HEK293T (cell line): ENCODE results near the gene DOK1.

Experiments used
- ARNT ChIP-seq: fragments of 450-650 bp; IDR thresholded peaks from 2 replicates; pipeline ENCODE4 v1.6.1; 2017; ENCODE audit warnings: mild to moderate bottlenecking
- BHLHE40 ChIP-seq: fragments of 450-650 bp; IDR thresholded peaks from 2 replicates; pipeline ENCODE4 v1.6.1; 2016; ENCODE audit warnings: mild to moderate bottlenecking, moderate library complexity, borderline replicate concordance
- FOXA1 ChIP-seq: fragments of 450-650 bp; IDR thresholded peaks from 2 replicates; pipeline ENCODE4 v1.6.1; 2016; ENCODE audit warnings: mild to moderate bottlenecking
- FOXK2 ChIP-seq: fragments of 450-650 bp; IDR thresholded peaks from 2 replicates; pipeline ENCODE4 v1.6.1; 2016; ENCODE audit warnings: mild to moderate bottlenecking
- FOXM1 ChIP-seq: fragments of 450-650 bp; IDR thresholded peaks from 2 replicates; pipeline ENCODE4 v1.6.1; 2017; ENCODE audit warnings: mild to moderate bottlenecking, borderline replicate concordance
- HDGF ChIP-seq: fragments of 450-650 bp; IDR thresholded peaks from 2 replicates; pipeline ENCODE4 v1.6.1; 2017; ENCODE audit warnings: antibody characterized with exemption, borderline replicate concordance
- L3MBTL2 ChIP-seq: fragments of 450-650 bp; conservative IDR thresholded peaks from 2 replicates; pipeline ENCODE4 v1.6.1; 2016; ENCODE audit warnings: mild to moderate bottlenecking
- LEF1 ChIP-seq: fragments of 450-650 bp; IDR thresholded peaks from 2 replicates; pipeline ENCODE4 v1.6.1; 2017; ENCODE audit warnings: mild to moderate bottlenecking, borderline replicate concordance
- NFRKB ChIP-seq: fragments of 450-650 bp; IDR thresholded peaks from 2 replicates; pipeline ENCODE4 v1.6.1; 2016; ENCODE audit warnings: mild to moderate bottlenecking, moderate library complexity
- SP1 ChIP-seq: fragments of 450-650 bp; IDR thresholded peaks from 2 replicates; pipeline ENCODE4 v1.6.1; 2017
- SUZ12 ChIP-seq: fragments of 450-650 bp; IDR thresholded peaks from 2 replicates; pipeline ENCODE4 v1.6.1; 2016; ENCODE audit warnings: mild to moderate bottlenecking
- ZNF384 ChIP-seq: fragments of 450-650 bp; IDR thresholded peaks from 2 replicates; pipeline ENCODE4 v1.6.1; 2016

DNA sequence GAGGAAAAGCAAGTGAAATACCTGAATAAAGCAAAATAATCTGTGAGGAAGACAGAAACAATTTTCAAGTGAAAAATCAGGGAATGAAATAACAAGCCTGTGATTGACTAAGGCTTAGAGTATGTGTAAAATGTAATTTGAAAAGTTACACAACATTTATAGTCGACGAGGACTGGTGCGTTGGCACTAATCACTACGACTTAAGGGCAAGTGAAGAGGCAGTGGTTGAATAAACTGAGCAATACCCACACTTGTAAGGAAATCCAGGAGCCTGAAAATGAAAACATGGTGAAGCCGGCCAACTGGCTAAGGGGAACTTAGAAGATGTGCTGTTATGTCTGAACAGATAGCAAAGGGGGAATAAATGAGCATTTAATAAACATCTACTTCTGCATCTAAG, 13.4 kb downstream of the DOK1 start:
- TF ChIP-seq FOXA1, result no peak
- TF ChIP-seq L3MBTL2, result no peak
- TF ChIP-seq ZNF384, result no peak
- no peak for TF ChIP-seq HDGF
- no peak for TF ChIP-seq BHLHE40
- no peak for TF ChIP-seq NFRKB
- TF ChIP-seq ARNT, result no peak
- no peak for TF ChIP-seq FOXM1
- no peak for TF ChIP-seq SP1
- no peak for TF ChIP-seq LEF1
- no peak for TF ChIP-seq SUZ12
- no peak for TF ChIP-seq FOXK2
